Left ventricle myocardium inferior (tissue), 1 donor: ENCODE measurements around the gene IDI2. TPM values are rescaled to one million over a fixed set of nuclear protein-coding genes. Genes with fewer than 3 reads are reported as not detected.

Source experiments
- DNase-seq: peaks from one replicate; pipeline ENCODE4 v3.0.0-alpha.2; 2020
- H3K27ac ChIP-seq: fragments of 200-600 bp; replicated peaks from 2 replicates; pipeline ENCODE4 v1.8.0; 2021
- H3K27me3 ChIP-seq: fragments of 200-600 bp; 2 replicates; pipeline ENCODE4 v1.8.0; 2021; ENCODE audit warnings: low read depth
- H3K36me3 ChIP-seq: fragments of 200-600 bp; 2 replicates; pipeline ENCODE4 v1.8.0; 2021
- H3K4me1 ChIP-seq: fragments of 200-600 bp; 2 replicates; pipeline ENCODE4 v1.8.0; 2021
- H3K4me3 ChIP-seq: fragments of 200-600 bp; 2 replicates; pipeline ENCODE4 v1.8.0; 2021; ENCODE audit warnings: mild to moderate bottlenecking, moderate library complexity
- H3K9me3 ChIP-seq: fragments of 200-600 bp; replicated peaks from 2 replicates; pipeline ENCODE4 v1.8.0; 2021
- intact Hi-C: fragments of 100-400 bp; cut with micrococcal nuclease; formaldehyde crosslinking; loops from one replicate; pipeline ENCODE4 v1.11.0; 2022
- total RNA-seq: library from RNA; stranded (reverse); fragmentation: NEBNext Ultra II Directional; extraction: Animal tissue kit (Norgen Biotek cat#: 25700); gene quantifications from one replicate; pipeline ENCODE4 v1.2.1, GENCODE V29; 2021
- TF ChIP-seq, protein P1 (sequence below): fragments of 200-600 bp; IDR thresholded peaks from 2 replicates; pipeline ENCODE4 v1.8.0; 2021; ENCODE audit warnings: antibody characterized with exemption, mild to moderate bottlenecking, borderline replicate concordance
- donor health status: DM: no; HTN: yes; CAD: no; lungs with severe emphysema.

The IDI2 gene
- total RNA-seq, 1 donor from 2014 or later = 0.33 TPM

DNA sequence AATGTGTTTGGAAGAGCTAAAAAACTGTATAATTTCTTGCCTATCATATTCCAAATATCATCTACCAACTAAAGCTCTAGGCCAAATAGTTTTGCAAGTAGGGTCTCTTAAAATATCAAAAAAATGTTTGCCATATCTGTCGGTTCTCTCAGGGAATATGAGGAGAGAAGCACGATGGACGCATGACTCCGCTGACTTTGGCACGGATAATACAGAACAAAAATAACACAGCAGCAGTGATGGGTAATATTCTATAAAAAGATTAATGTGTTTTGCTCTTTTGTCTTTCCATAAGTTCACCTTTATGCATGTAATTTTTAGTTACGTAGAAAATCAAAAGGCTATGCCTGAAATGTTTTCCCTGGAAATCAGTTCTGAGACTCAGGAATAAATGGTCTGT is 919 bp upstream of the IDI2 start:
- peak overlapping the region; percentile 1 for H3K4me3 ChIP-seq
- H3K27ac ChIP-seq = peak overlapping the region; percentile 61
- no peak for DNase-seq
- H3K27me3 ChIP-seq = no peaks in the 10 kb centered on the region
- H3K4me1 ChIP-seq = peaks cover 11% of the 10 kb centered on the region
- intact Hi-C loops = no loop called here
- TF ChIP-seq, protein P1, sequence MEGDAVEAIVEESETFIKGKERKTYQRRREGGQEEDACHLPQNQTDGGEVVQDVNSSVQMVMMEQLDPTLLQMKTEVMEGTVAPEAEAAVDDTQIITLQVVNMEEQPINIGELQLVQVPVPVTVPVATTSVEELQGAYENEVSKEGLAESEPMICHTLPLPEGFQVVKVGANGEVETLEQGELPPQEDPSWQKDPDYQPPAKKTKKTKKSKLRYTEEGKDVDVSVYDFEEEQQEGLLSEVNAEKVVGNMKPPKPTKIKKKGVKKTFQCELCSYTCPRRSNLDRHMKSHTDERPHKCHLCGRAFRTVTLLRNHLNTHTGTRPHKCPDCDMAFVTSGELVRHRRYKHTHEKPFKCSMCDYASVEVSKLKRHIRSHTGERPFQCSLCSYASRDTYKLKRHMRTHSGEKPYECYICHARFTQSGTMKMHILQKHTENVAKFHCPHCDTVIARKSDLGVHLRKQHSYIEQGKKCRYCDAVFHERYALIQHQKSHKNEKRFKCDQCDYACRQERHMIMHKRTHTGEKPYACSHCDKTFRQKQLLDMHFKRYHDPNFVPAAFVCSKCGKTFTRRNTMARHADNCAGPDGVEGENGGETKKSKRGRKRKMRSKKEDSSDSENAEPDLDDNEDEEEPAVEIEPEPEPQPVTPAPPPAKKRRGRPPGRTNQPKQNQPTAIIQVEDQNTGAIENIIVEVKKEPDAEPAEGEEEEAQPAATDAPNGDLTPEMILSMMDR = no peak
- H3K9me3 ChIP-seq = no peaks in the 10 kb centered on the region
- no peaks in the 10 kb centered on the region for H3K36me3 ChIP-seq

DNA sequence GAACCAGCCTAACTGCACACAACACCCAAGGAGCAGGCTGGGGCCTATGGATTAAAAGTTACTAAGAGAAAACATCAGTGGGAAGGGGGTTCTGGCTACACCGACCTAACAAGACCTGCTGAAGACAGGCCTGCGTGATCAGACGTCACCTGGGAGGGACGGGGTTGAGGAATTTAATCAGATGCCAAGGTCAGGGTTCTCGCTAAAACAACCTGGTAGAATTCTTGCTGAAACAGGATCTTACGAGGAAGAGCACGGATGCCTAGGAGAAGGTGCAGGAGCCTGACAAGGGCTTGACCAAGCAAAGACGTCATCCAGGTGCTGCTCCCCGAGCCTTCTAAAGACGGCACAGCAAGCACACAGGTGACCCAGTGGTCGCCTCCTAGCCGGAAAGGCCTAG is 1.6 kb downstream of the IDI2 start:
- H3K9me3 ChIP-seq = no peaks in the 10 kb centered on the region
- no peak overlapping the region for H3K4me3 ChIP-seq
- TF ChIP-seq, protein P1 = no peak
- intact Hi-C loops = no loop called here
- peaks cover 11% of the 10 kb centered on the region for H3K4me1 ChIP-seq
- peak overlapping the region; percentile 61 for H3K27ac ChIP-seq
- H3K27me3 ChIP-seq = no peaks in the 10 kb centered on the region
- peaks cover 9% of the 10 kb centered on the region for H3K36me3 ChIP-seq
- no peak for DNase-seq

DNA sequence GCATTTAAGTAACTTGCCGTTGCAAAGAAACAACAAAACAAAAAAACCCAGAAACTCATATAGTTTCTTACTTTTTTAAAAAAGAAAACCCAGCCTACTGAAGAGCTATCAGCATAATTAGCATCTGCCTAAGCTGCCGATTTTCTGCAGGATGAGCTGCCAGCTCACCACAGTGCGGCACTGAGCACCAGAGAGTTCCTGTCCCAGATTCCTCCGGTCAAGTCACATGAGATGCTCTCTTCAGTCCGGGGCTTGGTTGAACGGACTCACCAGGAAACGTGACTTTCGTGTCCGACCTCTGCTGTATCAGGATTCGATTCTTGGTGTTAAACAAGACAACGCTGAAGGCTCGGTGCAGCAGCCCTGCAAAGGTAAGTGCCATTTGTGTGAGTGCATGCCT is 3.2 kb downstream of the IDI2 start:
- H3K27me3 ChIP-seq = no peaks in the 10 kb centered on the region
- H3K4me1 ChIP-seq = peaks cover 11% of the 10 kb centered on the region
- peak overlapping the region; percentile 77 for H3K27ac ChIP-seq
- intact Hi-C loops = no loop called here
- H3K4me3 ChIP-seq = peak overlapping the region; percentile 60
- H3K36me3 ChIP-seq = peaks cover 25% of the 10 kb centered on the region
- peak; percentile 29 for DNase-seq
- TF ChIP-seq, protein P1 = no peak
- no peaks in the 10 kb centered on the region for H3K9me3 ChIP-seq

DNA sequence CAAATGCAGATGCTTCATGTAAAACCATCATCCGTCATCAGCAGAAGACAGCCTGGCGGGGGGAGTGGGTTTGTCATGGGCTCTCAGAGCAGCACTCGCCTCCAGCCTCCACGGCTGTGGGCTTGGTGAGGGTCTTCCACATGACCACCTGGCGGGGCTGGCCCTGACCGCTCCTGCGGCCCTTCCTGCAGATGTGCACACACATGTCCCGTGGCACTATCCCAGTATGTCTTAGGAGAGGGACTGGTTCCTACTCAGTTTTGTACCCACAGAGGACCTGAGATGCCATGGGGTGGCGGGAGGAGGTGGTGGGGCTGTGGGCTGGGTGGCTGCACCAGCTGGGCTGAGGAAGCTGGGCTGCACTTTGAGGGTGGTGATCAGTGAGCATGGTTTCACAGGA is 4.7 kb downstream of the IDI2 start:
- no peak for DNase-seq
- intact Hi-C loops = no loop called here
- H3K36me3 ChIP-seq = peaks cover 39% of the 10 kb centered on the region
- no peak overlapping the region for H3K27ac ChIP-seq
- no peaks in the 10 kb centered on the region for H3K9me3 ChIP-seq
- H3K4me3 ChIP-seq = no peak overlapping the region
- peaks cover 4% of the 10 kb centered on the region for H3K4me1 ChIP-seq
- TF ChIP-seq, protein P1 = no peak
- no peaks in the 10 kb centered on the region for H3K27me3 ChIP-seq

DNA sequence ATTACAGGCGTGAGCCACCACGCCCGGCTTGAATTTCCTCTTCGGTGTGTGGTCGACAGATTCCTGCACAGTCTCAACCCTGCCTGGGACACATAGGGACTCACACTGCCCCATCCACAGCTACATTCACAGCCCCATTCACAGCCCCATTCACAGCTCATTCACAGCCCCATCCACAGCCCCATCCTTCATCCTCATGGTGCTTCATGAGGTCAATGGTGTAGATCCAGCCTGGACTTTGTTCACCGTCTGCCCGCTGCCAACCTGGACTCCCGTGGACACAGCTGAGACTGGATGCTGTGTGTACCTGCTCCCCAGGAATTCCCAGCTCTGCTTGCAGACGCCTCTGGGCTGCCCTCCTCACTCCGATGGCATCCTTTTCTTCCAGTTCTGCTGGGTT is 5.2 kb downstream of the IDI2 start:
- no peak for DNase-seq
- intact Hi-C loops = no loop called here
- no peak overlapping the region for H3K4me3 ChIP-seq
- H3K27ac ChIP-seq = no peak overlapping the region
- peaks cover 44% of the 10 kb centered on the region for H3K36me3 ChIP-seq
- H3K9me3 ChIP-seq = no peaks in the 10 kb centered on the region
- no peaks in the 10 kb centered on the region for H3K27me3 ChIP-seq
- TF ChIP-seq, protein P1 = no peak
- H3K4me1 ChIP-seq = no peaks in the 10 kb centered on the region

DNA sequence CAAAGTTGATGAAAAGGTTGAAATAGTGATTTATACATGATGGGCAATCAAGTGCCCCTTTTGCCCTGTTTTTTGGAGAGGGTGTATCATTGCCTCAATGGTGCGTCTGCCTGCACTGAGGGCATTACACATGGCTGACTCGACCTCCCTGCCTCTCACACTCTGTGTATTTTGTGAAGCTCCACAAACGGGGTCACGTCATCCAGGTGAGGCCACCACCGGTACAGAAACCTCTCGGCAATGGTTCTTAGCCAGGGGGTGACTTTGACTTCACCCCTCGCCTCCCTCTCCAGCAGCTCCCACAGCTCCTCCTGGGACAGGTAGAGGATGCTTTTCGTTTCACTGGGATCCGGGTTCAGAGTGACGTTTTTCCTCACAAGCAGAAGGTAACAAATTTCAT is 6.3 kb downstream of the IDI2 start:
- no peaks in the 10 kb centered on the region for H3K4me1 ChIP-seq
- DNase-seq = no peak
- no peak overlapping the region for H3K4me3 ChIP-seq
- no peaks in the 10 kb centered on the region for H3K9me3 ChIP-seq
- TF ChIP-seq, protein P1 = no peak
- peaks cover 51% of the 10 kb centered on the region for H3K36me3 ChIP-seq
- no peaks in the 10 kb centered on the region for H3K27me3 ChIP-seq
- intact Hi-C loops = no loop called here
- no peak overlapping the region for H3K27ac ChIP-seq
